NB4 (cell line): ENCODE measurements around the gene PABPC3.

ENCODE experiments used
- MYC ChIP-seq: IDR thresholded peaks from 2 replicates; pipeline ENCODE4 v1.6.1; 2011; ENCODE audit warnings: low read depth, low read length
- POLR2A ChIP-seq: IDR thresholded peaks from 2 replicates; pipeline ENCODE4 v1.6.1; 2011; ENCODE audit warnings: mild to moderate bottlenecking; ENCODE audit not compliant: insufficient read length; ENCODE audit errors: extremely low read depth
- TF ChIP-seq, protein P1 (sequence below): IDR thresholded peaks from one replicate; pipeline ENCODE4 v1.5.1; 2012; ENCODE audit warnings: low read depth, low read length
- TF ChIP-seq, protein P2 (sequence below): IDR thresholded peaks from 2 replicates; pipeline ENCODE4 v1.6.1; 2011; ENCODE audit warnings: low read depth, low read length

DNA sequence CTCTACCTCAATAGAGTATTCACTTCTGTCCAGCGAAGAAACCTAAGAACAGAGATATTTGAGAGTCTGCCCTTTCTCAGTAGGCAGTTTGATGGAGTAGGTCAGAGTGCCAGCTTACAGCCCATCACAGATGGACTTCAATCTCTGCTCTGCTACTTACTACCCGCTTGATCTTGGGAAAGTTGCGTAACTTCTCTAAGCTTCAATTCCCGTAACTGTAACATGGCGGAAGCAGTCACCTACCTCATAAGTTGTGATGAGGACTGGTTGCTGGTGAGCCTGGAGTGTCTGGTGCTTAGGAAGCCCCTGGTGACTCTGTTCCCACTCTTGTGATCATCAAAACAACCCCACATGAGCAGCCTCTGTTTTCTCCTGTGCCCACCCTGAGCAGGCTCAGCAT lies 45.1 kb downstream of the PABPC3 start:
- TF ChIP-seq, protein P1, sequence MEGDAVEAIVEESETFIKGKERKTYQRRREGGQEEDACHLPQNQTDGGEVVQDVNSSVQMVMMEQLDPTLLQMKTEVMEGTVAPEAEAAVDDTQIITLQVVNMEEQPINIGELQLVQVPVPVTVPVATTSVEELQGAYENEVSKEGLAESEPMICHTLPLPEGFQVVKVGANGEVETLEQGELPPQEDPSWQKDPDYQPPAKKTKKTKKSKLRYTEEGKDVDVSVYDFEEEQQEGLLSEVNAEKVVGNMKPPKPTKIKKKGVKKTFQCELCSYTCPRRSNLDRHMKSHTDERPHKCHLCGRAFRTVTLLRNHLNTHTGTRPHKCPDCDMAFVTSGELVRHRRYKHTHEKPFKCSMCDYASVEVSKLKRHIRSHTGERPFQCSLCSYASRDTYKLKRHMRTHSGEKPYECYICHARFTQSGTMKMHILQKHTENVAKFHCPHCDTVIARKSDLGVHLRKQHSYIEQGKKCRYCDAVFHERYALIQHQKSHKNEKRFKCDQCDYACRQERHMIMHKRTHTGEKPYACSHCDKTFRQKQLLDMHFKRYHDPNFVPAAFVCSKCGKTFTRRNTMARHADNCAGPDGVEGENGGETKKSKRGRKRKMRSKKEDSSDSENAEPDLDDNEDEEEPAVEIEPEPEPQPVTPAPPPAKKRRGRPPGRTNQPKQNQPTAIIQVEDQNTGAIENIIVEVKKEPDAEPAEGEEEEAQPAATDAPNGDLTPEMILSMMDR, result no peak
- no peak for TF ChIP-seq POLR2A
- no peak for TF ChIP-seq MYC
- TF ChIP-seq, protein P2, sequence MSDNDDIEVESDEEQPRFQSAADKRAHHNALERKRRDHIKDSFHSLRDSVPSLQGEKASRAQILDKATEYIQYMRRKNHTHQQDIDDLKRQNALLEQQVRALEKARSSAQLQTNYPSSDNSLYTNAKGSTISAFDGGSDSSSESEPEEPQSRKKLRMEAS, result no peak
